OCI-LY1 (cell line): ENCODE data around the gene CRYBG3.

ENCODE experiments used
- CTCF ChIP-seq: fragments of 200-600 bp; sonication (generic), shearing (Covaris generic); IDR thresholded peaks from 2 replicates; pipeline ENCODE4 v1.5.1; 2017; ENCODE audit warnings: mild to moderate bottlenecking, antibody characterized with exemption, low read length, moderate library complexity, mixed read lengths
- EZH2 ChIP-seq: fragments of 200-600 bp; sonication (generic), shearing (Covaris generic); IDR thresholded peaks from 2 replicates; pipeline ENCODE4 v1.8.0; 2017; ENCODE audit warnings: borderline replicate concordance, mixed run types, mild to moderate bottlenecking, antibody characterized with exemption, low read length, moderate library complexity, mixed read lengths

GRCh38 chr3:97884586-97885123 is 62.8 kb downstream of the CRYBG3 start:
- TF ChIP-seq CTCF, result no peak
- no peak for TF ChIP-seq EZH2
